Spinal cord (tissue), 10 donors: ENCODE measurements around the gene SMG5. TPM values are rescaled to one million over a fixed set of nuclear protein-coding genes. Genes with fewer than 3 reads are reported as not detected.

ENCODE experiments used
- DNase-seq, 6 donors: peaks; one replicate each; pipeline versions ENCODE4 v3.0.0 to v3.0.0-alpha.2; 2013 to 2015; ENCODE audit warnings: low spot score in 6 of 6, low read depth in 4 of 6
- H3K27ac ChIP-seq: one replicate; pipeline ENCODE4 v1.5.1; 2013; ENCODE audit warnings: low read depth, low read length, control low read depth
- H3K27me3 ChIP-seq: one replicate; pipeline ENCODE4 v1.6.1; 2013; ENCODE audit warnings: low read length; ENCODE audit not compliant: control insufficient read depth, insufficient read depth
- H3K36me3 ChIP-seq: one replicate; pipeline ENCODE4 v1.6.1; 2013; ENCODE audit warnings: low read length; ENCODE audit not compliant: control insufficient read depth, insufficient read depth
- H3K4me1 ChIP-seq: one replicate; pipeline ENCODE4 v1.6.1; 2013; ENCODE audit warnings: low read length; ENCODE audit not compliant: control insufficient read depth, insufficient read depth
- H3K4me3 ChIP-seq: one replicate; pipeline ENCODE4 v1.5.1; 2013; ENCODE audit warnings: low read depth, low read length, control low read depth
- H3K9me3 ChIP-seq: one replicate; pipeline ENCODE4 v1.6.1; 2013; ENCODE audit warnings: low read length; ENCODE audit not compliant: control insufficient read depth, insufficient read depth
- WGBS: methylation state at CpG from one replicate; pipeline ENCODE4 v1.1.5; 2013; ENCODE audit warnings: missing lambda C conversion rate; ENCODE audit not compliant: insufficient coverage; 5-methylcytosine and 5-hydroxymethylcytosine counted together
- polyA plus RNA-seq, 2 donors: library from polyadenylated mRNA; unstranded; fragments of 120-200 nt; gene quantifications; one replicate each; pipeline ENCODE4 v1.2.1, GENCODE V29; 2013; ENCODE audit not compliant: insufficient read length in 2 of 2
- total RNA-seq, 2 donors: library from RNA; depleted of rRNA in 1 of 2; stranded (reverse); fragments of 120-200 nt in 1 of 2; fragments of >200 nt in 1 of 2; gene quantifications; one replicate each; pipeline versions ENCODE4 v1.2.3 to v1.2.4, GENCODE V29; 2013 to 2014
- donor health status: healthy.

SMG5 gene
- total and polyA plus RNA-seq, 4 donors, result 37.2 to 79.8 (median 61.2) TPM

DNA sequence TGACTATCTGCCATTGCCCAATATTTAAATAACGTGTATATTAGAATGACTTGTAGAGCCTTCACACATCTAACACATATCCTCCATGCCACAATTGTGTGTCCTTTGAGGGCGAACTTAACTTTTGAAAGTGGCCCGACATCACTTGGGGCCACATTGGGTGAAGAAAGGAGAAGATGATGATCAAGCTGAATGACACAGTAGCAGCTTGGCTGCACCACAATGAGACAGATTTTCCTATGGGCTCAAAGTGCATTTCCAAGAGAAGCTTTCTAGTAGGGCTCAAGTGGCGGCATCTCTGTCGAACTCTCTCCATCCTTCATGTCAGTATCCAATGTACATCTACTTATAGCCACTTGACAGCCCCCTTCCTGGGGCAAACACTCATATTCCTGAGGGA lies 44.4 kb downstream of the SMG5 start:
- Histone ChIP-seq H3K4me3 (no peak overlapping the region), H3K9me3 (no peaks in the 10 kb centered on the region), H3K27me3 (no peaks in the 10 kb centered on the region), H3K36me3 (peaks cover 84% of the 10 kb centered on the region), H3K4me1 (no peaks in the 10 kb centered on the region), H3K27ac (no peak overlapping the region)
- DNase-seq, result no peak
- WGBS, result 100% methylated on average over 2 of the region's 5 CpGs

DNA sequence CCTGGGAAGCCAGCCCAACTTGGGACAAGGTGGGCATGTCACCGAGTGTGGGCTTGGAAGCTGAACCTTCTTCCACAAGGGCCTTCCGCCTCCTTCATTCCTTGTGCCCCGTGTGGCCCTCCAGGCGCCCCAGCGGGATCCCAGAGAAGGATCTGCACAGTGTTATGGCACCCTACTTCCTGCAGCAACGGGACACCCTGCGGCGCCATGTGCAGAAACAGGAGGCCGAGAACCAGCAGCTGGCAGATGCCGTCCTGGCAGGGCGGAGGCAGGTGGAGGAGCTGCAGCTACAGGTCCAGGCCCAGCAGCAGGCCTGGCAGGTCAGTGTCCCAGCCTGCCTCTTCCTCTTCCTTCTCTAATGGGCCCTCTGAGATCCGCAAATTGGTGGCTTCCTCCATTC lies 46.5 kb downstream of the SMG5 start:
- H3K27ac ChIP-seq, result no peak overlapping the region
- no peaks in the 10 kb centered on the region for H3K4me1 ChIP-seq

DNA sequence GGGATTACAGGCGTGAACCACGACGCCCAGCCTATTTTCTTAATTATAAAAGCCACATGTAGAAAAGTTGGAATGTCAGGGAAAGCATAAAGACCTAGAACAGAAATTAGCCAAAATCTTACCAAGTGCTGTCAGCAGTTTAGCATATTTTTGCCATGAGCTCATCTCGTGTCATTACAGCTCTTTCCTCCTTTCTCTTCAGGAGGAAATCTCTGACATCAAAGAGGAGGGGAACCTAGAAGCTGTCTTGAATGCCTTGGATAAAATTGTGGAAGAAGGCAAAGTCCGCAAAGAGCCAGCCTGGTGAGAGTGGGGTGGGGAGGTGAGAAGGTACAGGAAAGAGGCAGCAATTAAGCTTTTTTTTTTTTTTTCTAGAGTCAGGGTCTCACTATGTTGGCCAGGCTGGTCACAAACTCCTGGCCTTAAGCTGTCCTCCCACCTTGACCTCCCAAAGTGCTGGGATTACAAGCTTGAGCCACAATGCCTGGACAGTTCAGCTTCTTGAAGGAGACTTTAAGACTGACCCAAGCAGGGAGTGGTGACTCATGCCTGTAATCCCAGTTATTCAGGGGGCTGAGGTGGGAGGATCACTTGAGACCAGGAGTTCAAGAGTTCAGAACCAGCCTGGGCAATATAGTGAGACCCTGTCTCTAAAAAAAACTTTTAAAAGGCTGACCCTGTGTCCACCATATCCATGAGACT lies 49.0 kb downstream of the SMG5 start:
- WGBS, result 100% methylated on average over 1 of the region's 5 CpGs
- H3K4me3 ChIP-seq, result no peak overlapping the region
- no peaks in the 10 kb centered on the region for H3K9me3 ChIP-seq
- H3K4me1 ChIP-seq, result no peaks in the 10 kb centered on the region
- H3K27me3 ChIP-seq, result no peaks in the 10 kb centered on the region
- H3K27ac ChIP-seq, result no peak overlapping the region
- H3K36me3 ChIP-seq, result peaks cover 61% of the 10 kb centered on the region
- DNase-seq, result no peak

More for the DNA sequence above, 46.5 kb downstream of the SMG5 start:
- Histone ChIP-seq H3K9me3 (no peaks in the 10 kb centered on the region), H3K4me3 (no peak overlapping the region), H3K36me3 (peaks cover 73% of the 10 kb centered on the region), H3K27me3 (no peaks in the 10 kb centered on the region)
- no peak for DNase-seq
- WGBS, result 95% methylated on average over 9 of the region's 12 CpGs

DNA sequence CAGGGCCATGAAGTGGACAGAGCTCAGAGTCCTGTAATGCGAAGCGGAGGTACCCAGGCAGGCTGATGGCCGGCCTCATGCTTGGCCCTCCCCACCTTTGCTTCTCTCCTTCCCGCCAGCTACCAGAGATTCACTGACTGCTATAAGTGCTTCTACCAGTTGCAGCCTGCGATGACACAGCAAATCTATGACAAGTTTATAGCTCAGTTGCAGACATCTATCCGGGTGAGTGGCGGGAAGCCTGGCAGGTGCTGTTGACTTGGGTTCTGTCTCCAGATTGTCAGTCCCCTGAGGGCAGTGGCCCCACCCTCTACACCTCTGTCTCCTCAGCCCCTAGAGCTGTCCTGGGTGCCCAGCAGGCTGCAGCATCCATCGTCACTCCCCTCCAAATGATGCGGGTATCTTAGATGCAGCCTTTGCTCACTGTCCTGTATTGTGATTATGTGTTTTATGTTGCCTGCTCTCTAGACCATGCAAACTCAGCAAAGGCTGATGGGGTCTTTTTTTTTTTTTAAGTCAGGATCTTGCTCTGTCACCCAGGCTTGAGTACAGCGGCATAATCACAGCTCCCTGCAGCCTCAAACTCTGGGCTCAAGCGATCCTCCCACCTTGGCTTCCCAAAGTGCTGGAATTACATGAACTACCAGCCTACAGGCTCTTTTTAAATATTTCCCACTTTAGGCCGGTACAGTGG lies 50.3 kb downstream of the SMG5 start:
- Histone ChIP-seq H3K27me3 (no peaks in the 10 kb centered on the region), H3K27ac (no peak overlapping the region), H3K36me3 (peaks cover 59% of the 10 kb centered on the region), H3K4me1 (no peaks in the 10 kb centered on the region), H3K4me3 (no peak overlapping the region), H3K9me3 (no peaks in the 10 kb centered on the region)
- 92% methylated on average over 9 of the region's 12 CpGs for WGBS
- no peak for DNase-seq

DNA sequence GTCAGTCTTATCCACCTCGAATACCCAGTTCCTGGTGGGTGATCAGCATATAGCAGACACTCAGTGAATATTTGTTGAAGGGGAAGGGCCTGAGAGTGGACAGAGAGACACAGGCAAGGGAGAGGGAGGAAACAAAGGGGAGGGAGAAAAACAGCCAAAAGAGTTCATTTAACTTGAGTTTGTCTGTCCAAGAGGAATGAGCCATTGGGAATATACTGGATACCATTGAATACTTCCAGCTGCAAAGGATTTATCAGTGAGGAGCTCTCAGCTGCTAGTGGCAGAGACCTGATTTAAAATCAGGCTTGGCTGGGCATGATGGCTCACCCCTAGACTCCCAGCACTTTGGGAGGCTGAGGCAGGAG lies 52.2 kb downstream of the SMG5 start:
- Histone ChIP-seq H3K4me3 (no peak overlapping the region), H3K4me1 (peaks cover under 1% of the 10 kb centered on the region), H3K27ac (no peak overlapping the region), H3K36me3 (peaks cover 47% of the 10 kb centered on the region), H3K27me3 (no peaks in the 10 kb centered on the region), H3K9me3 (no peaks in the 10 kb centered on the region)
- WGBS, result no CpG with 5 or more reads among the region's 1 CpG
- no peak for DNase-seq

DNA sequence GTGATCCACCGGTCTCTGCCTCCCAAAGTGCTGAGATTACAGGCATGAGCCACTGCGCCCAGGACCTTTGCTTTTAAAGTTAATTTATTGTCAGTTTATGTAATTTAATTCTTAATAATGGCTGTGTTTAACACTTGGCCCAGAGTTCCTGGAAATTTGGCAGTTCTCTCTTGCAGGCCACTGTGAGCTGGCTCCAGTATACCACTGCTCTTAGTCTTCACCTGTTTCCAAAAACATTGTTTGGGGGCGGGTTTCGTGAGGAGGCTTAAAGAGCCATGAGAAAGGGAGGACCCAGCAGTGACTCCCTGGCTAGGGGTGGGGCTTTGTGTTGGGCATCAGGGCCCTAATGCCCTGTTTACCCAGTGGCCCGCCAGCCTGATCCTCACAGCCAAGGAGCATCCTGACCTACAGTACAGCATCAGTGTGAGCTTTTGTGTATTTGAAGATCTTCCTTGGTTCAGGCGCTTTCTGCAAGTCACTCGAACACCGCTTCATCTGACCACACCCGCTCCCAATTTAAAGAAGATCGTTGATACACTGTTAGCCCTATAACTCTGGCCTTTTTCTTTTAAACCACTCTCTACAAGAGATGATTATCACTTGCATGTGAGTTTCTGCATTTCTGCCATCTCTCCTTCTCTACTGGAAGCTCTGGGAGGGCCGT lies 52.7 kb downstream of the SMG5 start:
- no peak overlapping the region for H3K27ac ChIP-seq
- 97% methylated on average over 5 of the region's 11 CpGs for WGBS
- H3K36me3 ChIP-seq, result peaks cover 47% of the 10 kb centered on the region
- H3K27me3 ChIP-seq, result no peaks in the 10 kb centered on the region
- H3K4me3 ChIP-seq, result no peak overlapping the region
- DNase-seq, result no peak
- H3K4me1 ChIP-seq, result peaks cover 2% of the 10 kb centered on the region
- no peaks in the 10 kb centered on the region for H3K9me3 ChIP-seq

DNA sequence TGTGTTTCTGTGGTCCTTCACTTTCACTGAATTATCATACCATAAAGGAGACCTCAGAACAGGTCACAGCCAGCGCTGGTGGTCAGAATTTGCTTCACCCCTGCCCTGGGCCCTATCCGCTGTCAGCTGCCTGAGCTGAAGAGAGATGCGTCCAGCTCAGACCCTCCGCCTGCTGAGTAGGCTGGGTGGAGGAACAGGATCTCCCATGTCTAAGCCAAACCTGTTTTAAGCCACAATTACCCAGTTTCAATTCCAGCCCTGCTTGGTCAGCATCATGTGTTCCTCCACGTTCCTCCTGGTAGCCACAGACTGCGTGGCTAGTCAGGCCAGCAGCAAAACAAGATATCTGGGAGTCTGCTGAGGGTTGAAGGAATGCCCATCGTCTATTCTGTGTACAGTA lies 54.1 kb downstream of the SMG5 start:
- Histone ChIP-seq H3K36me3 (peaks cover 36% of the 10 kb centered on the region), H3K27ac (no peak overlapping the region)
- DNase-seq, result no peak

DNA sequence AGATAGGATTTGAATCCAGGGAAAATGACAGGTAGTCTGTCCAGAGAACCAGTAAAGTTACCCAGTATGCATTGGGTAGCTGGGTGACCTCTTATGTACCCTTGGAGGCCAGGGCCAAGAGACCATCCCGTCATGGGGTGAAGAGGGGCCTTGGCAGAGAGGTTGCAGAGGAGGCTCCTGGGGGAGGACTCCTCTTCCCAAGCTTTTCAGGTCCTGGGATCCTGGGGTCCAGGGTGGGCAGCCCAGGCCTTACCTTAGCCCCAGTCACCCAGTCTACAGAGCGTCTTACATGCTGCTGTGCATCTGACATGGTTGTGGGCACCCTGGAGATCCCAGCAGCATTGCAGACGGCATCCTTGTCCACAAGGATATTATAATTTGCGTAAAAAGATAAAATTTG lies 55.8 kb downstream of the SMG5 start:
- Histone ChIP-seq H3K27ac (no peak overlapping the region), H3K36me3 (peaks cover 40% of the 10 kb centered on the region), H3K4me3 (no peak overlapping the region), H3K27me3 (no peaks in the 10 kb centered on the region), H3K4me1 (peaks cover 2% of the 10 kb centered on the region), H3K9me3 (no peaks in the 10 kb centered on the region)
- WGBS, result 84% methylated on average over 3 of the region's 4 CpGs
- DNase-seq, result no peak

More for the DNA sequence above, 54.1 kb downstream of the SMG5 start:
- no peaks in the 10 kb centered on the region for H3K27me3 ChIP-seq
- peaks cover 2% of the 10 kb centered on the region for H3K4me1 ChIP-seq
- no peaks in the 10 kb centered on the region for H3K9me3 ChIP-seq
- no peak overlapping the region for H3K4me3 ChIP-seq
- WGBS, result 97% methylated on average over 5 of the region's 7 CpGs

DNA sequence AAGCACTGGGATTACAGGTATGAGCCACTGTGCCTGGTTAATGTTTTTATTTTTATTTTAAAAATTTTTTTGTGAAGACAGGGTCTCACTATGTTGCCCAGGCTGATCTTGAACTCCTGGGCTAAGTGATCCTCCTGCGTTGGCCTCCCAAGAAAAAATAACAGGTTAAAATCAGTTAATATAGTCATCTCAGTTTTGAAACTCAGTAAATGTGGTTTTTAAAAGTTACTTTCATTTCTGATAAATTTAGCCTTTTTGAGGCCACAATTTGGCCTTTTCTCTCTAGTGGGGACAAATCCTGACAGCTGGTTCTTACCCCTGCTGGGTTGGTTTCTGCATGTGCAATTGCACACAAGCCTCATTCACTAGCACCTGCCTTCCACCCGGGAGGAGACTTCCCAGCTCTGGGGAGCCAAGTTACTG lies 56.5 kb downstream of the SMG5 start:
- DNase-seq, result no peak
- Histone ChIP-seq H3K27me3 (no peaks in the 10 kb centered on the region), H3K4me3 (no peak overlapping the region), H3K4me1 (peaks cover 2% of the 10 kb centered on the region), H3K36me3 (peaks cover 44% of the 10 kb centered on the region), H3K9me3 (no peaks in the 10 kb centered on the region), H3K27ac (no peak overlapping the region)
- WGBS, result no CpG with 5 or more reads among the region's 2 CpGs

DNA sequence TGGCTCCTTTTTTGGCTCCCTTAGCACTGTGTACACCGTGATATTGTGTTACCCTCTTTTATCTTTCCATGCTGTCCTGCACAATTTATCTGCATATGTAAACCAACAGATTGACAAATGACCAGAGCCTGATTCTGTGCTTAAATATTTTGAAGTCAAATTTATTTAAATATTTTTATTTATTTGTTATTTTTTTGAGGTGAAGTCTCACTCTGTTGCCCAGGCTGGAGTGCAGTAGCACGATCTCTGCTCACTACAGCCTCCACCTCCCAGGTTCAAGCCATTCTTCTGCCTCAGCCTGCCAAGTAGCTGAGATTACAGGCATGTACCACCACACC lies 57.0 kb downstream of the SMG5 start:
- no peak for DNase-seq

More for the DNA sequence above, 57.0 kb downstream of the SMG5 start:
- Histone ChIP-seq H3K27ac (no peak overlapping the region), H3K36me3 (peaks cover 48% of the 10 kb centered on the region), H3K9me3 (no peaks in the 10 kb centered on the region), H3K27me3 (no peaks in the 10 kb centered on the region), H3K4me1 (peaks cover 2% of the 10 kb centered on the region), H3K4me3 (no peak overlapping the region)
- WGBS, result no CpG with 5 or more reads among the region's 2 CpGs
